MCF 10A (cell line): ENCODE data around the gene SNRPD2. TPM values are rescaled to one million over a fixed set of nuclear protein-coding genes. Genes with fewer than 3 reads are reported as not detected.
A peak's percentile ranks its signal among the peaks of the same experiment; 100 is the strongest.

Source experiments
- BruUV-seq: library from RNA; stranded (reverse); fragments of 400-500 nt; replicated peaks from 2 replicates; lab custom pipeline; 2021; lab: Mats Ljungman, UMichigan
- CTCF ChIA-PET: fragments of 300-600 bp; sonication (Branson Sonifier 250); formaldehyde crosslinking; extraction: SDS; loops from one replicate; lab custom pipeline; 2021; ENCODE audit warnings: antibody characterized with exemption, inconsistent platforms; lab: Yijun Ruan, JAX
- POLR2A ChIA-PET: fragments of 300-600, 350-650 bp; sonication (Branson Sonifier 250); formaldehyde crosslinking; extraction: SDS; loops from one replicate; lab custom pipeline; 2020; ENCODE audit warnings: antibody characterized with exemption, inconsistent platforms; lab: Yijun Ruan, JAX
- DNase-seq: peaks from one replicate; pipeline ENCODE4 v3.0.0-alpha.2; 2018; ENCODE audit not compliant: unreplicated experiment
- H3K27ac Mint-ChIP-seq: one replicate; pipeline ENCODE4 v1.8.0; 2022; ENCODE audit warnings: mild to moderate bottlenecking, low read depth, mixed read lengths; ENCODE audit not compliant: unreplicated experiment
- H3K27me3 Mint-ChIP-seq: one replicate; pipeline ENCODE4 v1.8.0; 2022; ENCODE audit warnings: mixed read lengths; ENCODE audit not compliant: insufficient read depth, unreplicated experiment
- H3K36me3 Mint-ChIP-seq: one replicate; pipeline ENCODE4 v1.8.0; 2022; ENCODE audit warnings: mild to moderate bottlenecking, moderate library complexity, mixed read lengths; ENCODE audit not compliant: insufficient read depth, unreplicated experiment
- H3K4me1 Mint-ChIP-seq: one replicate; pipeline ENCODE4 v1.8.0; 2022; ENCODE audit warnings: mixed read lengths; ENCODE audit not compliant: insufficient read depth, unreplicated experiment
- H3K4me3 Mint-ChIP-seq: one replicate; pipeline ENCODE4 v1.8.0; 2022; ENCODE audit warnings: mild to moderate bottlenecking, moderate library complexity, mixed read lengths; ENCODE audit not compliant: unreplicated experiment
- H3K9me3 Mint-ChIP-seq: one replicate; pipeline ENCODE4 v1.8.0; 2022; ENCODE audit warnings: mixed read lengths; ENCODE audit not compliant: unreplicated experiment
- intact Hi-C: fragments of 100-400 bp; cut with micrococcal nuclease; formaldehyde crosslinking; loops from 2 replicates; pipeline ENCODE4 v1.14.1; 2022
- total RNA-seq: library from RNA; stranded (reverse); gene quantifications from 2 replicates; pipeline ENCODE4 v1.2.3, GENCODE V29; 2022
- TF ChIP-seq, protein P1 (sequence below): fragments of 200-600 bp; IDR thresholded peaks from one replicate; pipeline ENCODE4 v1.8.0; 2022; ENCODE audit warnings: antibody characterized with exemption, mild to moderate bottlenecking; ENCODE audit not compliant: unreplicated experiment

SNRPD2 gene
- total RNA-seq, 1 experiment from 2014 or later, result 406 TPM

DNA sequence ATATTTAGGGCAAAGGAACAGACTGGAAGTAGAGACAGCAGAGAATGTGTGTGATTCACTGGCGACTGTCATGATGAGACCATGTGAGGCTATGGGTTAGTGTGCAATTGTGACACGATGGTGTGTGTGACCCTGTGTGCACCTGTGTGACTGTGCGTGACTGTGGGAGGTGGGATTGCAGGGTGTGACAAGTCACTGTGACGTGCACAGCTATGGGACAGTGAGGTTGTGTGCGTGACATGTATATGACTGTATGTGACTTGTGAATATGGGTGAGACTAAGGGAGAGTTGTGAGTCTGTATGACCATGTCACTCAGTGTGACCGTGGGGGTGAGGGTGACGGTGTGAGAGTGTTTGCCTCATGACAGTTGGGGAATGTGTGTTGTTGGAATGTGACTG, 27.2 kb downstream of the SNRPD2 start:
- no TSS peak for BruUV-seq
- TF ChIP-seq, protein P1, sequence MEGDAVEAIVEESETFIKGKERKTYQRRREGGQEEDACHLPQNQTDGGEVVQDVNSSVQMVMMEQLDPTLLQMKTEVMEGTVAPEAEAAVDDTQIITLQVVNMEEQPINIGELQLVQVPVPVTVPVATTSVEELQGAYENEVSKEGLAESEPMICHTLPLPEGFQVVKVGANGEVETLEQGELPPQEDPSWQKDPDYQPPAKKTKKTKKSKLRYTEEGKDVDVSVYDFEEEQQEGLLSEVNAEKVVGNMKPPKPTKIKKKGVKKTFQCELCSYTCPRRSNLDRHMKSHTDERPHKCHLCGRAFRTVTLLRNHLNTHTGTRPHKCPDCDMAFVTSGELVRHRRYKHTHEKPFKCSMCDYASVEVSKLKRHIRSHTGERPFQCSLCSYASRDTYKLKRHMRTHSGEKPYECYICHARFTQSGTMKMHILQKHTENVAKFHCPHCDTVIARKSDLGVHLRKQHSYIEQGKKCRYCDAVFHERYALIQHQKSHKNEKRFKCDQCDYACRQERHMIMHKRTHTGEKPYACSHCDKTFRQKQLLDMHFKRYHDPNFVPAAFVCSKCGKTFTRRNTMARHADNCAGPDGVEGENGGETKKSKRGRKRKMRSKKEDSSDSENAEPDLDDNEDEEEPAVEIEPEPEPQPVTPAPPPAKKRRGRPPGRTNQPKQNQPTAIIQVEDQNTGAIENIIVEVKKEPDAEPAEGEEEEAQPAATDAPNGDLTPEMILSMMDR, result no peak
- intact Hi-C loops, result no loop called here
- H3K4me3 Mint-ChIP-seq, result no peak overlapping the region
- H3K27me3 Mint-ChIP-seq, result peaks cover 44% of the 10 kb centered on the region
- no peak for DNase-seq
- H3K36me3 Mint-ChIP-seq, result peaks cover 5% of the 10 kb centered on the region
- ChIA-PET POLR2A (no interaction called here), CTCF (interaction anchor here (0.5 to 1.5 kb wide), 3 partner anchors 22 to 23 kb away, joined by 4 to 6 read pairs (median 4); no protein-coding TSS in a partner anchor)
- H3K27ac Mint-ChIP-seq, result no peak overlapping the region
- H3K4me1 Mint-ChIP-seq, result peaks cover 22% of the 10 kb centered on the region
- no peaks in the 10 kb centered on the region for H3K9me3 Mint-ChIP-seq

DNA sequence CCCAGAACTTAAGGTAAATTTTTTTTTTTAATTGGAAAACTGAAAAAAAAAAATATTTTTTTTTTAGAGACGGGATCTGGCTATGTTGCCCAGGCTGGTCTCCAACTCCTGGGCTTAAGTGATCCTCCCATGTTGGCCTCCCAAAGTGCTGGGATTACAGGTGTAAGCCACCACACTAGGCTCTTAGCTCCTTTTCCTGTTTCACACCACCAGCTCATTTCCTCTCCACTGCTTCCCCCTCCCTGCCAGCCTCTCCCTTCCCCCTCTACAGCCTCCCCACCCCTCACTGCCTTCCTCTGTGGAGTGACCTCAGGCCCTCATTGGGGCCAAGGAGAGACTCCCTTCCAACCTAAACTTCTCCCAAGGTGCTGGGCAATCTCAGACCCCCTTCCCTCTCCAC, 28.0 kb downstream of the SNRPD2 start:
- Mint-ChIP-seq H3K27ac (no peak overlapping the region), H3K4me3 (no peak overlapping the region), H3K4me1 (peaks cover 14% of the 10 kb centered on the region), H3K9me3 (no peaks in the 10 kb centered on the region), H3K36me3 (peaks cover 5% of the 10 kb centered on the region), H3K27me3 (peaks cover 44% of the 10 kb centered on the region)
- TF ChIP-seq, protein P1, result no peak
- intact Hi-C loops, result no loop called here
- ChIA-PET POLR2A (no interaction called here), CTCF (interaction anchor here (1.1 kb wide), 1 partner anchor 22 kb away, joined by 4 read pairs; no protein-coding TSS in a partner anchor)
- no peak for DNase-seq
- BruUV-seq, result no TSS peak

DNA sequence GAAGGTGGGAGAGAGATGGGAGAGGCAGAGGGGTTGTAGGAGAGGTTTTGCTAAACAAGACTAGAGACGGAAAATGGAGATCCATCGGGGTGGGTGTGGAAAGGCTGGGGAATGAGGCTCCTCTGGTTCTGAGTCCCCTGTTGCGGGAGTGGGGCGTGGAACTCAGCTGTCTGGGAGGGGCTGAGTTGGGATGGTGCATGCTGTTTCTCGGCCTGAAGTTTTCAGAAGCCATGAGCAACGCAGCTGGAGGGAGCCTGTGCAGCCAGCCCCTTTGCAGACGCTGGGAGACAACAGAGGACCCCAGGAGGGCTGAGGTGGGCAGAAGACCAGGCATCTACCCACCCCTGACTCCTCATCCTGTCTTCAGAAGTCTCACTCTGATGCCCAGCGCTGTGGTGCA, 31.1 kb downstream of the SNRPD2 start:
- no peaks in the 10 kb centered on the region for H3K9me3 Mint-ChIP-seq
- H3K27me3 Mint-ChIP-seq, result peaks cover 40% of the 10 kb centered on the region
- BruUV-seq, result no TSS peak
- DNase-seq, result no peak
- no peak overlapping the region for H3K27ac Mint-ChIP-seq
- H3K4me3 Mint-ChIP-seq, result peak overlapping the region; percentile 17
- ChIA-PET CTCF (interaction anchor here (0.6 kb wide), 1 partner anchor 1790 kb away, joined by 3 read pairs; no protein-coding TSS in a partner anchor), POLR2A (no interaction called here)
- intact Hi-C loops, result no loop called here
- no peaks in the 10 kb centered on the region for H3K36me3 Mint-ChIP-seq
- no peaks in the 10 kb centered on the region for H3K4me1 Mint-ChIP-seq
- TF ChIP-seq, protein P1, result no peak

DNA sequence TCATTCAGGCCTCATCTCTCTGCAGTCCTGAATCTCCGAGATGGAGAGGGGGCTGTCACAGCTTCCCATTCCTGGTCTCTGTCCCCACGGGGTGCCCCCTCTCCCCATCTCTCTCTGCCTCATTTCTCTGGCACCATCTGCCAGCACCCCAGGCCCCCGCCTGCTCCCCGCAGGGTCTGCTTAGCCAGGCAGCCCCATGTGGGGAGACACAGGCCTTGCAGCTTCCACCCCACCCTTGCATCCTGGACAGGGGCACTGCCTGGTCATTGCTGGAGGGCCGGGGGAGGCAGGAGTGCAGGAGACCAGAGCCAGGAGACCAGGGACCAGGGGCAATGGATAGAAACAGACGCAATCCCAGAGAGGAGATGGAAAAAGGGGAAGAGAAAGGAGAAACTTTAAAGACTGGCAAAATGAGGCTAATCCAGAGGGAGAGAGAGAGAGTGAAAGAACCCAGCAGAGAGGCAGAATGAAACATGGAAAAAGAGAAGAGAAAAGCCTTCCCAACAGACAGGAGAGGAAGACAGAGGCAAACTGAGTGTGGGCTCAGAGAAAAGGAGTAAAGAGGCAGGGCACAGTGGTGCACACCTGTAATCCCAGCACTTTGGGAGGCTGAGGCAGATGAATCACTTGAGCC, 32.5 kb downstream of the SNRPD2 start:
- peaks cover 40% of the 10 kb centered on the region for H3K27me3 Mint-ChIP-seq
- ChIA-PET POLR2A (no interaction called here), CTCF (interaction anchor here (0.6 kb wide), 2 partner anchors 22 to 86 kb away, joined by 4 to 5 read pairs; no protein-coding TSS in a partner anchor)
- no peak overlapping the region for H3K4me3 Mint-ChIP-seq
- no peak for DNase-seq
- no peak overlapping the region for H3K27ac Mint-ChIP-seq
- no TSS peak for BruUV-seq
- intact Hi-C loops, result no loop called here
- TF ChIP-seq, protein P1, result no peak
- H3K9me3 Mint-ChIP-seq, result no peaks in the 10 kb centered on the region
- no peaks in the 10 kb centered on the region for H3K36me3 Mint-ChIP-seq
- no peaks in the 10 kb centered on the region for H3K4me1 Mint-ChIP-seq
